SU-DHL-6 (cell line): Measurements from ENCODE around the gene KRTAP10-8.
"Not testable (repeated sequence)": the region's sequence is repeated elsewhere in the genome, so short reads cannot be mapped to it uniquely, and the experiment has no call there.

ENCODE experiments used
- H2AFZ ChIP-seq: fragments of 200-600 bp; sonication (generic); 2 replicates; pipeline ENCODE4 v1.6.1; 2014; ENCODE audit warnings: low read depth, mild to moderate bottlenecking, moderate library complexity, mixed read lengths, antibody characterized with exemption, low read length; ENCODE audit not compliant: severe bottlenecking
- H3F3A ChIP-seq: fragments of 200-600 bp; shearing (Covaris generic); 2 replicates; pipeline ENCODE4 v1.6.0; 2016; ENCODE audit warnings: antibody characterized with exemption, mild to moderate bottlenecking; ENCODE audit not compliant: insufficient read depth
- H3K27ac ChIP-seq: fragments of 200-600 bp; sonication (generic); 2 replicates; pipeline ENCODE4 v1.5.1; 2016; ENCODE audit warnings: low read depth, mild to moderate bottlenecking, low read length, moderate library complexity, mixed read lengths
- H3K27me3 ChIP-seq: fragments of 200-600 bp; sonication (generic), shearing (Covaris generic); 2 replicates; pipeline ENCODE4 v1.6.0; 2014; ENCODE audit warnings: mild to moderate bottlenecking, low read length
- H3K36me3 ChIP-seq: fragments of 200-600 bp; sonication (generic); 2 replicates; pipeline ENCODE4 v1.6.1; 2014; ENCODE audit warnings: mild to moderate bottlenecking, low read length, mixed read lengths
- H3K4me2 ChIP-seq: fragments of 300-600, 200-600 bp; shearing (Covaris generic), sonication (generic); 2 replicates; pipeline ENCODE4 v1.6.0; 2014; ENCODE audit warnings: low read length, low read depth, mild to moderate bottlenecking; ENCODE audit not compliant: poor library complexity, severe bottlenecking
- H3K4me3 ChIP-seq: fragments of 200-600 bp; sonication (generic); 2 replicates; pipeline ENCODE4 v1.5.1; 2014; ENCODE audit warnings: antibody characterized with exemption, low read length, mild to moderate bottlenecking, mixed read lengths; ENCODE audit not compliant: insufficient read depth, poor library complexity, severe bottlenecking
- H3K79me2 ChIP-seq: fragments of 200-600 bp; sonication (generic); 2 replicates; pipeline ENCODE4 v1.6.1; 2014; ENCODE audit warnings: mild to moderate bottlenecking, low read length, moderate library complexity; ENCODE audit not compliant: insufficient read depth
- H3K9ac ChIP-seq: fragments of 200-600 bp; sonication (generic); 2 replicates; pipeline ENCODE4 v1.7.0; 2014; ENCODE audit warnings: mild to moderate bottlenecking, low read length
- H3K9me2 ChIP-seq: fragments of 200-600 bp; sonication (generic); replicated peaks from 2 replicates; pipeline ENCODE4 v1.6.1; 2014; ENCODE audit warnings: low read length; ENCODE audit not compliant: insufficient read depth
- H3K9me3 ChIP-seq: fragments of 200-600 bp; sonication (generic); 2 replicates; pipeline ENCODE4 v1.6.1; 2014; ENCODE audit warnings: low read length, mixed read lengths; ENCODE audit not compliant: insufficient read depth
- H4K20me1 ChIP-seq: fragments of 200-600 bp; sonication (generic); 2 replicates; pipeline ENCODE4 v1.6.1; 2014; ENCODE audit warnings: low read depth, mild to moderate bottlenecking, antibody characterized with exemption, low read length, moderate library complexity, mixed read lengths
- CTCF ChIP-seq: fragments of 200-600 bp; sonication (generic); IDR thresholded peaks from one replicate; pipeline ENCODE4 v1.5.1; 2017; ENCODE audit warnings: antibody characterized with exemption, mild to moderate bottlenecking, low read length, moderate library complexity; ENCODE audit not compliant: insufficient read depth, poor library complexity, severe bottlenecking
- EZH2phosphoT487 ChIP-seq: fragments of 200-600 bp; sonication (generic), shearing (Covaris generic); conservative IDR thresholded peaks from 2 replicates; pipeline ENCODE4 v1.6.1; 2018; ENCODE audit warnings: mild to moderate bottlenecking, antibody characterized with exemption, low read length, moderate library complexity, mixed read lengths

KRTAP10-8 gene

GRCh38 chr21:44578371-44579055 is 33.4 kb upstream of the KRTAP10-8 start:
- no peak overlapping the region for H3K4me3 ChIP-seq
- no peaks in the 10 kb centered on the region for H4K20me1 ChIP-seq
- no peak overlapping the region for H3K4me2 ChIP-seq
- H3K27me3 ChIP-seq = no peaks in the 10 kb centered on the region
- H3K27ac ChIP-seq = no peak overlapping the region
- no peaks in the 10 kb centered on the region for H3K36me3 ChIP-seq
- H3K79me2 ChIP-seq = no peaks in the 10 kb centered on the region
- TF ChIP-seq CTCF (no peak), EZH2phosphoT487 (no peak)
- peaks cover 10% of the 10 kb centered on the region; the same call in 1 of the 2 replicates for H3K9me3 ChIP-seq
- H2AFZ ChIP-seq = no peak overlapping the region
- no peak overlapping the region for H3K9ac ChIP-seq
- H3F3A ChIP-seq = no peaks in the 10 kb centered on the region
- no peaks in the 10 kb centered on the region for H3K9me2 ChIP-seq

- H3K79me2 ChIP-seq = no peaks in the 10 kb centered on the region
- no peaks in the 10 kb centered on the region for H3F3A ChIP-seq
- H3K9me3 ChIP-seq = peaks cover 10% of the 10 kb centered on the region; the same call in 1 of the 2 replicates
- H4K20me1 ChIP-seq = no peaks in the 10 kb centered on the region
- H2AFZ ChIP-seq = no peak overlapping the region
- no peak overlapping the region for H3K4me2 ChIP-seq
- H3K27ac ChIP-seq = no peak overlapping the region
- no peak overlapping the region for H3K9ac ChIP-seq
- H3K4me3 ChIP-seq = no peak overlapping the region
- TF ChIP-seq EZH2phosphoT487 (no peak), CTCF (no peak)
- H3K27me3 ChIP-seq = no peaks in the 10 kb centered on the region
- H3K36me3 ChIP-seq = no peaks in the 10 kb centered on the region
- no peaks in the 10 kb centered on the region for H3K9me2 ChIP-seq
These were observed 32.6 kb upstream of the KRTAP10-8 start for GRCh38 chr21:44579056-44579832.

GRCh38 chr21:44579833-44580144 is 32.1 kb upstream of the KRTAP10-8 start:
- no peak overlapping the region for H3K4me2 ChIP-seq
- no peaks in the 10 kb centered on the region for H3K27me3 ChIP-seq
- H3K4me3 ChIP-seq = no peak overlapping the region
- TF ChIP-seq CTCF (no peak), EZH2phosphoT487 (no peak)
- no peak overlapping the region for H3K27ac ChIP-seq
- no peaks in the 10 kb centered on the region for H4K20me1 ChIP-seq
- H3K36me3 ChIP-seq = no peaks in the 10 kb centered on the region
- no peak overlapping the region for H2AFZ ChIP-seq
- peaks cover 10% of the 10 kb centered on the region; the same call in 1 of the 2 replicates for H3K9me3 ChIP-seq
- H3K9me2 ChIP-seq = no peaks in the 10 kb centered on the region
- H3F3A ChIP-seq = no peaks in the 10 kb centered on the region
- H3K79me2 ChIP-seq = no peaks in the 10 kb centered on the region
- no peak overlapping the region for H3K9ac ChIP-seq

GRCh38 chr21:44580231-44580821 is 31.6 kb upstream of the KRTAP10-8 start, which contains the start of gene KRTAP10-5:
Gene KRTAP10-5 (minus strand): TSS chr21:44580604. CDS start chr21:44580578, 26 bp downstream.
- H3K27ac ChIP-seq, H3K9me2 ChIP-seq, H3K9ac ChIP-seq, H3K4me3 ChIP-seq, H3K36me3 ChIP-seq, H3K27me3 ChIP-seq, H3K79me2 ChIP-seq, H2AFZ ChIP-seq, H3K9me3 ChIP-seq, H3F3A ChIP-seq, H3K4me2 ChIP-seq, H4K20me1 ChIP-seq: not testable (repeated sequence)
